HepG2 (cell line): Measurements from ENCODE around the gene FAM83D. TPM values are rescaled to one million over a fixed set of nuclear protein-coding genes. Genes with fewer than 3 reads are reported as not detected.

Experiments used
- CEBPG ChIP-seq: IDR thresholded peaks from 2 replicates; pipeline ENCODE4 v1.6.1; 2016
- SRF ChIP-seq: IDR thresholded peaks from 2 replicates; pipeline ENCODE4 v1.6.1; 2011; ENCODE audit warnings: mild to moderate bottlenecking, low read depth, low read length, moderate library complexity
- ZBTB7A ChIP-seq: sonication (generic); formaldehyde crosslinking; IDR thresholded peaks from 2 replicates; pipeline ENCODE4 v1.8.0; 2022; ENCODE audit warnings: mild to moderate bottlenecking, missing genetic modification reagents
- ZNF501 ChIP-seq: sonication (generic); formaldehyde crosslinking; IDR thresholded peaks from 2 replicates; pipeline ENCODE4 v1.5.1; 2020; ENCODE audit warnings: mild to moderate bottlenecking, moderate library complexity, missing genetic modification reagents
- ZNF672 ChIP-seq: sonication (generic); formaldehyde crosslinking; IDR thresholded peaks from 2 replicates; pipeline ENCODE4 v1.8.1; 2022; ENCODE audit warnings: missing genetic modification reagents
- polyA plus RNA-seq, 8 experiments: library from polyadenylated mRNA; depleted of rRNA in 3 of 8; stranded (reverse) in 7 of 8; unstranded in 1 of 8; fragments of >200 nt; fragmentation: Illumina TruSeq in 4 of 8; extraction: Trizol in 4 of 8; gene quantifications; 2 replicates each; pipeline versions ENCODE4 v1.2.1 to v1.2.3, GENCODE V29; 2011 to 2016; ENCODE audit warnings: low read depth in 4 of 8, missing spikeins in 1 of 8, mixed read lengths in 1 of 8; ENCODE audit not compliant: insufficient read depth in 1 of 8
- total RNA-seq, 5 experiments: library from RNA; depleted of rRNA; stranded (reverse); fragments of >200 nt; fragmentation: Illumina TruSeq; extraction: Trizol; gene quantifications; 2 replicates each; pipeline ENCODE4 v1.2.3, GENCODE V29; 2016; ENCODE audit warnings: low read depth in 1 of 5
- TF ChIP-seq, protein P1 (sequence below): sonication (generic); formaldehyde crosslinking; IDR thresholded peaks from 2 replicates; pipeline ENCODE4 v1.5.0; 2020; ENCODE audit warnings: missing genetic modification reagents, mild to moderate bottlenecking, borderline replicate concordance
- TF ChIP-seq, protein P2 (sequence below): sonication (generic); formaldehyde crosslinking; IDR thresholded peaks from 2 replicates; pipeline ENCODE4 v1.4.0; 2020; ENCODE audit warnings: missing genetic modification reagents

The FAM83D gene
- total and polyA plus RNA-seq, 2 of the 13 experiments (the other 11 are each of a cell fraction or from before 2014, with no cell fraction given), result 51.4 to 64.0 TPM

DNA sequence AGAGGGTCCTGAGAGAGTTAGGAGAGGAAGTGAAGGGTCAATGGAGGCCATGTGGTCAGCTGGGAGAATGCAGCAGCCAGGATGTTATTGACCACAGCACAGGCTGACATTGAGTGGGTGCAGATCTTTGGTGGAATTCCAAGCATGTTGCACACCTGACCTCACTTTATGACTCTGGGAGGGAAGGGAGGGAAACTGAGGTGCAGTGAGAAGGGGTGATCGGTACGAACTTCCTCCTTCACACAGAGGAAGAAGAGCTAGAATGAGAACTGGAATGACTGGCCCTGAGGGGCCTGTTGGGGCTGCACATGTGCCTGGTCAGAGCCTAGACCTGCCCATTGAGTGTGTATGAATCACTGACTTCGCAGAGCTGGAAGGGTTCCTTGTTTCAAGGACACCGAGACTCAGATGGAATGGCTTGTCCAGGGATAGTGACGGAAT is 9.8 kb downstream of the FAM83D start (continued):
- TF ChIP-seq, protein P1, sequence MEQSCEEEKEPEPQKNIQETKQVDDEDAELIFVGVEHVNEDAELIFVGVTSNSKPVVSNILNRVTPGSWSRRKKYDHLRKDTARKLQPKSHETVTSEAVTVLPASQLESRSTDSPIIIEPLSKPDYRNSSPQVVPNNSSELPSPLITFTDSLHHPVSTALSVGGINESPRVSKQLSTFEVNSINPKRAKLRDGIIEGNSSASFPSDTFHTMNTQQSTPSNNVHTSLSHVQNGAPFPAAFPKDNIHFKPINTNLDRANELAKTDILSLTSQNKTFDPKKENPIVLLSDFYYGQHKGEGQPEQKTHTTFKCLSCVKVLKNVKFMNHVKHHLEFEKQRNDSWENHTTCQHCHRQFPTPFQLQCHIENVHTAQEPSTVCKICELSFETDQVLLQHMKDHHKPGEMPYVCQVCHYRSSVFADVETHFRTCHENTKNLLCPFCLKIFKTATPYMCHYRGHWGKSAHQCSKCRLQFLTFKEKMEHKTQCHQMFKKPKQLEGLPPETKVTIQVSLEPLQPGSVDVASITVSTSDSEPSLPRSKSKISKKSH (CRISPR knock-in tag), result no peak
- no peak for TF ChIP-seq ZNF672 (CRISPR knock-in tag)
- no peak for TF ChIP-seq ZBTB7A (CRISPR knock-in tag)
- TF ChIP-seq SRF, result no peak
- no peak for TF ChIP-seq CEBPG (CRISPR knock-in tag)
- TF ChIP-seq, protein P2, sequence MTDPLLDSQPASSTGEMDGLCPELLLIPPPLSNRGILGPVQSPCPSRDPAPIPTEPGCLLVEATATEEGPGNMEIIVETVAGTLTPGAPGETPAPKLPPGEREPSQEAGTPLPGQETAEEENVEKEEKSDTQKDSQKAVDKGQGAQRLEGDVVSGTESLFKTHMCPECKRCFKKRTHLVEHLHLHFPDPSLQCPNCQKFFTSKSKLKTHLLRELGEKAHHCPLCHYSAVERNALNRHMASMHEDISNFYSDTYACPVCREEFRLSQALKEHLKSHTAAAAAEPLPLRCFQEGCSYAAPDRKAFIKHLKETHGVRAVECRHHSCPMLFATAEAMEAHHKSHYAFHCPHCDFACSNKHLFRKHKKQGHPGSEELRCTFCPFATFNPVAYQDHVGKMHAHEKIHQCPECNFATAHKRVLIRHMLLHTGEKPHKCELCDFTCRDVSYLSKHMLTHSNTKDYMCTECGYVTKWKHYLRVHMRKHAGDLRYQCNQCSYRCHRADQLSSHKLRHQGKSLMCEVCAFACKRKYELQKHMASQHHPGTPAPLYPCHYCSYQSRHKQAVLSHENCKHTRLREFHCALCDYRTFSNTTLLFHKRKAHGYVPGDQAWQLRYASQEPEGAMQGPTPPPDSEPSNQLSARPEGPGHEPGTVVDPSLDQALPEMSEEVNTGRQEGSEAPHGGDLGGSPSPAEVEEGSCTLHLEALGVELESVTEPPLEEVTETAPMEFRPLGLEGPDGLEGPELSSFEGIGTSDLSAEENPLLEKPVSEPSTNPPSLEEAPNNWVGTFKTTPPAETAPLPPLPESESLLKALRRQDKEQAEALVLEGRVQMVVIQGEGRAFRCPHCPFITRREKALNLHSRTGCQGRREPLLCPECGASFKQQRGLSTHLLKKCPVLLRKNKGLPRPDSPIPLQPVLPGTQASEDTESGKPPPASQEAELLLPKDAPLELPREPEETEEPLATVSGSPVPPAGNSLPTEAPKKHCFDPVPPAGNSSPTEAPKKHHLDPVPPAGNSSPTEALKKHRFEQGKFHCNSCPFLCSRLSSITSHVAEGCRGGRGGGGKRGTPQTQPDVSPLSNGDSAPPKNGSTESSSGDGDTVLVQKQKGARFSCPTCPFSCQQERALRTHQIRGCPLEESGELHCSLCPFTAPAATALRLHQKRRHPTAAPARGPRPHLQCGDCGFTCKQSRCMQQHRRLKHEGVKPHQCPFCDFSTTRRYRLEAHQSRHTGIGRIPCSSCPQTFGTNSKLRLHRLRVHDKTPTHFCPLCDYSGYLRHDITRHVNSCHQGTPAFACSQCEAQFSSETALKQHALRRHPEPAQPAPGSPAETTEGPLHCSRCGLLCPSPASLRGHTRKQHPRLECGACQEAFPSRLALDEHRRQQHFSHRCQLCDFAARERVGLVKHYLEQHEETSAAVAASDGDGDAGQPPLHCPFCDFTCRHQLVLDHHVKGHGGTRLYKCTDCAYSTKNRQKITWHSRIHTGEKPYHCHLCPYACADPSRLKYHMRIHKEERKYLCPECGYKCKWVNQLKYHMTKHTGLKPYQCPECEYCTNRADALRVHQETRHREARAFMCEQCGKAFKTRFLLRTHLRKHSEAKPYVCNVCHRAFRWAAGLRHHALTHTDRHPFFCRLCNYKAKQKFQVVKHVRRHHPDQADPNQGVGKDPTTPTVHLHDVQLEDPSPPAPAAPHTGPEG (CRISPR knock-in tag), result no peak
- 0 out of 2 replicates have a peak, but pooled peaks have one; percentile 2 for TF ChIP-seq ZNF501
- TF ChIP-seq, all 625 proteins: peak for 10
